HG02798 (cell line): Measurements from ENCODE around the gene LMAN1L.
A peak's percentile ranks its signal among the peaks of the same experiment; 100 is the strongest.

ENCODE experiments used
- ATAC-seq: cut with Tn5 transposase; IDR thresholded peaks from one replicate; pipeline ENCODE4 v1.9.1; 2021; ENCODE audit warnings: mild to moderate bottlenecking; ENCODE audit not compliant: unreplicated experiment, poor library complexity

The LMAN1L gene

DNA sequence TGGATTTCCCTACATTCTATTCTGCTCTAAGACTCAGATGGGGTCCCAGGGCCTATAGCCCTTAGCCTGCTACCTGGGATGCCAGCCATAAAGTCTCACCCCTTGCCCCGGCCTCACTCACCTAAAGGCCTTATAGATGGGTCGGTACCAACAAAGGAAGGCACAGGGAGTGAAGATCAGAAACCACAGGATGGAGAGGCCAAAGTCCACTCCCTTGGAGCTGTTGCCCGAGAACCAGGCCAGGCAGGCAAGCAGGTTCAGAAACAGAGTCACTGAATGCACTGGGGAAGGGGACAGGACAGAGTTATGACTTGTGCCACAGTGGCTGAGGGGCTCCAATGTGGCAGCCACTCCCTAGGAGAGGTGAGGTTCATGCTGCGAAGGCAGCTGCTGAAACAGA is 37.8 kb downstream of the LMAN1L start:
- no peak for ATAC-seq

DNA sequence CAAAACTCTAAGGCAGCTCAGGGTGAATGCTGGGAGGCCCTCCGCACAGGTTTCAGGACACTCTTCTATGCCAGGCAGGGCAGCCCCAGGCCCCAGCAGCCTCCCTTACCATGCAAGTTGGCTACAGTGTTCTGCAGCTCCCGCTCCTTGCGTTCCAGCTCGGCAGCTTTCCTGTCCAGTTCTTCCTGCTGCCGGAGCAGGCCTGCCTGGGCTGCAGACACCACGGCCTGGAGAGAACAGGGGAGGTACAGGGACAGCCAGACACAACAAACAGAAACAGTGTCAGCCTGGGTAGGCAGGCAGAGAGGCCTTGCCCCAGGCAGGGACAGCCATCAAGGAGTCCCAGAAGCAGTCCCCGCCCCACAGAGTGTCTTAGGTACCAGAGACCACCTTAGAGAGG is 39.3 kb downstream of the LMAN1L start:
- no peak for ATAC-seq

DNA sequence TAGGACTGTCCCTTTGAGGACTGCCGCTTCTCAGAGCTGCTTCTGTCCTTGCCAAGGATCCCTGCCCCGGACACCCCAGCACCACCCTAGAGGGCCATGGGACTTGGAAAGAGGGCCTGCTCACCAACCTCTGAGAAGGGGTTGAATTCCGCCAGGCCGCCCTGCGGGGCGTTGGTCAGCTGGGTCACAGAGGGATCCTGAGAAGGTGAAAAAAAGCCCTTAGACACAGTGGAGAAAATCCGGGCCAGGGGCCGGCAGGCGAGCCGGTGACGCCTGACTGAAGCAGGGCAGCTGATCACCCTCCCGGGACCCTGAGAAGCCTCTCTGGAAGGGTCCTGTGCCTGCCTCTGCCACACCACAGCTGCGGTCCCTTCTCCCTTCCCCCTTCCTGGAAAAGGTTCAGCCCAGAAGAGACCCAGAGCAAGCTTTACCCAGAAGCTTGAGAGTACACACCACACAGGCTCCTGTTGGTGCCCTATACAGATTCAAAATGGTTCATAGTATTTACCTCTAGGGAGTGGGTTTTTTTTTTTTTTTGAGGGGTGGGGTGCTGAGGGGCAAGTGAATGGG is 41.9 kb downstream of the LMAN1L start:
- no peak for ATAC-seq

DNA sequence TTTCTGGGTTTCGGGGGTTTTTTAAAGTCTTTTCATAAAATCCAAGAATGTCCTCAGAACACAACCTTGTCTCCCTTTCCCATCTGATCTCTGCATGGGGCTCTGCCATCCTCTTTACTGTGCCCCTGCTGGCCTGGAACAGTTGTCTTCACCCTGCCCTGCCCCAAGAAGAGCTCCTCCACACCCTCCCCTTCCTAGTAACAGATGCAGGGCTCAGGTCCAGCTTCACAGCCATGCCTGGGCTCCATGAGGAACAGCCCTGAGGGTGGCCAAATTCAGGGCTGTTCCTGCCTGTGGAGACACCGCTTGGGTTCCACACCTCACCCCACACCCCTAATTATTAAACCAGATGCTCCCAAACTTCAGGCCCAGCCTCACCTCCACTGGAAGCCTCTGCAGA is 43.2 kb downstream of the LMAN1L start:
- ATAC-seq = no peak

DNA sequence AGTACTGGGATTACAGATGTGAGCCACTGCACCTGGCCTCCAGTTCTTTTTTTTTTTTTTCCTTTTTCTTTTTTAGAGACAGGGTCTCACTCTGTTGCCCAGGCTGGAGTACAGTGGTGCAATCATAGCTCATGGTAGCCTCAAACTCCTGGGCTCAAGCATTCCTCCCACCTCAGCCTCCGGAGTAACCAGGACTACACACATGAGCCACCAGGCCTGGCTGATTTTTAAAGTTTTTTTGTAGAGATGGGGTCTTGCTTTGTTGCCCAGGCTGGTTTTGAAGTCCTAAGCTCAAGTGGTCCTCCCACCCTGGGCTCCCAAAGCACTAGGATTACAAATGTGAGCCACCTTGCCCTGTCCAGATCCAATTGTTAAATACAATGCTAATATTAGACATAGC is 43.9 kb downstream of the LMAN1L start:
- no peak for ATAC-seq

DNA sequence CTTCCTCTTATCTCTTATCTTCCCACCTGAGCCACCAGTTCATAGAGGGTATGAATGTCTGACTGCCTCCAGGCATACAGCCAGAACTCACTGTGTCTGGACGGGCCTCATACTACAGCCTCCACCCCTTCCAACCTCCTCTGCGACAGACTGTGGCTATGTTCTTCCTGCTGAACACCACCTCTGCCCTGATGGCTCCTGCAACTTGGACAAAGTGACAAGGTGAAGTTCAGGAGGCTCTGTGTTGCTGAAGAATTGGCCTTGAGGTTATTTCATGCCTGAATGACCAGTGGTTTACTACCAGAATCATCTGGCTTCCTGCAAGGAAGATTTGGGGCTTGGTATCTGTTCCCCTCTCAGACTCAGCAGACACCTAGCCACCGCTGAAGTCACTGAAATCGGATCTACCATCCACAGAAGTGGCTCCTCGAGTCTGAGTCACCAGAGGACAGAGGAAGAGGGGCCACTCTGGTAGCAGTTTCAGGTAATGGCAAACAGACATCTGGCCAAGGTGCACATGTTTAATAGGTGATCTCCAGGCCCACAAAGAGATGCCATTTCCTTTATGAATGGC is 44.5 kb downstream of the LMAN1L start:
- peak; percentile 50 for ATAC-seq

DNA sequence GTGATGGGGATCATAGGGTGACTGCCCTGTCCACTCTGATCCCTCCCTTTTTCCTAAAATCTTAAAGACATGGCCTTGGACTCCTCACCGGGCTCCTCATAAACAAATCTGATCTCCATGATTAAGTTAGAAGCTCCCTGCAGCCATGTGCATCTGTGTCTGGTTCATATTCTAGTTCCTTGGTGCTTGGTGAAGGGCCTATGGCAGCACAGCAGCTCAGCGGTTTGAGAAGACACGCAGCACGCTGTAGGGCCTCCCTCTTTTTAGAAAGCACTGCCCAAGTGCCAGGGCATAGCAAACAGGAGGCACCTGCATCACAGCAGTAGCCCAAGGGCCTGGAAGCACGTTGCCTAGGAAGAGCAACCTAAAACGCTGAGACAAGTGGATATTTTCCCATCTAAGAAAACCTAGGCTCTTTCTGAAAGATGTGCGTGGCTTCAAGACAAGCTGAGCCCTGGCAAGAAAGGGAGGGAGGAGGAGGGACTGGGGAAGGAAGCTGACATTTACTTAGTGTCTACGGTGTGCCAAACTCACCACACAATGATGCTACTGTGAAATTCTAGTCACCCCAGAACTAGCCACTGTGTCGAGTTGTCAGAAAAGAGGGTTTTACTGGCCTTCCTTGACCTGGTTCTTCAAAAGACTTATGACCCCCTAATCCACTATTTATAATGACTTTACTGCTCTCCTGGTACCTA is 45.2 kb downstream of the LMAN1L start:
- ATAC-seq = peak; percentile 41

DNA sequence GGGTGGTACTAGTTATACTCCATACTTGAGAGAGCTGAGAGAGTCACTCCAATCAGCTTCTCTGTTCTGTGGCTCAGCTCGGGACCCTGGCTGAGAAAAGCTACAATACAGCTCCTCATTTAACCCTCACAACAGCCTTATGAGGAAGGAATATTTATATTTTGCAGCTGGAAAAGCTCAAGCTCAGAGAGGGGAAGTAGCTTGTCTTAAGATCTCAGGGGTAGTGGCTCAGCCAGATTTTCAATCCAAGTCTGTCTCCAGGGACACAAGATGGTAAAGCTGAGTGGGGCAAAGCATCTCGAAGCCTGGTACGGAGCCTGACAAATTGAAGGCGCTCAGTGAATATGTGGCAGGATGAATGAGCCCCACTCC is 45.7 kb downstream of the LMAN1L start:
- no peak for ATAC-seq

DNA sequence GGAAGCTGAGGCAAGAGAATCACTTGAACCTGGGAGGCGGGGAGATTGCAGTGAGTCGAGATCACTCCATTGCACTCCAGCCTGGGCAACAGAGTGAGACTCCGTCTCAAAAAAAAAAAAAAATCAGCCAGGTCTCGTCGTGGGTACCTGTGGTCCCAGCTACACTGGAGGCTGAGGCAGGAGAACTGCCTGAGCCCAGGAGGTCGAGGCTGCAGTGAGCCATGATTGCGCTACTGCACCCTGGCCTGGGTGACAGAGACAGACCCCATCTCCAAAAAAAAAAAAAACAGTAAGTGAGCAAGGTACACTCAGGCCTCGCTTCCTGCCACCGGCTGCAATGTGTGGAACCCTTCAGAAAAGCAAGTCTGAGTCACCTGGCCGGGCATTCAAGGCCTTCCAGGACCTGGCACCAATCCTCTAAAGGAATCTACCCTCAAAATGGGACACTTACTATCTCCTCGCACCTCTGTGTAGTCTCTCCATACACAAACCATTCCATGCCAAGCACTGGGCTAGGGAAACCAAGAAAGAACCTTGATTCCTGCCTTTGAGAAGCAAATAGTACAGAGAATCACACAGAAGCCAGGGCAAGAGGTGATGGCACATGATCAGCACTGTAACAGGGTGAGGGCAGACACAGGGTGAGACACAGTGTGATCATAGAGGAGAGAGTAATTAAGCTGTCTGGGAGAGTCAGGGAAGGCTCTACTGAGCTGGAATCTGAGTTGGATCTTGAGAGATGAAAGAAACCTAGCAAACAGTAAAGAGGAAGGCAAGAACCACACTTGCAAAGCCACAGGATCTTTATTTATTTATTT is 50.8 kb downstream of the LMAN1L start:
- ATAC-seq = no peak

DNA sequence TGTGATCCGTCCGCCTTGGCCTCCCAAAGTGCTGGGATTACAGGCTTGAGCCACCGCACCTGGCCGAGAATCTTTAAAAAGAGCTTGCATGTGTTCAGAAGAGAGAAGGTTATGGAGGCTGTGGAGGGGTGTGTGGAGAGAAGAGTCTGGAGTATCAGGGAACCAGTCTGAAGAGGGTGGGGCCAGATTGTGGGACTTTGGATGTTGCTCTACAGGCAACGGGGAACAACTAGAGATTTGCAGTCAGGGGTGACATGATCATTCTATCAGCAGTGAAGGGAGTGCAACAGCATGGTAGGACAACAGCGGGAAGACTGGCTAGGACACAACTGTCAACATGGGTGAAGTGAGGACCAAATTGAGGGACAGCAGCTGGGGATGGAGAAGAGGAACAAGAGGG is 51.7 kb downstream of the LMAN1L start:
- no peak for ATAC-seq

DNA sequence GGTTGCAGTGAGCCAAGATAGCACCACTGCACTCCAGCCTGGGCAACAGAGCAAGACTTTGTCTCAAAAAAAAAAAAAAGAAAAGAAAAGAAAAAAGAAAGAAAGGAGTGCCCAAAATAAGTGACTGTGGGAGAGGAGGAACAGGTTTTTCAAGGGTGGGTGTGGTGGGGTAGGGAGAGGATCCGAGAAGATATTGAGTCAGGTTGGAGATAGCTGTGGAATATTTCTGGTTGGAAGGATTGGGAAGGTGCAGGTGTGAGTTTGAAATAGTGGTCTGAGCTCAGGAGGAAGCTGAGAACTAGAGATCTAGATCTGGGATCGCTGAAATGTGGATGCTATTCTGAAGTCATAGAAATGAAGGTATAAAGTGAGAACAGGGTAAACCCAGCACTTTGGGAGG is 52.7 kb downstream of the LMAN1L start:
- no peak for ATAC-seq

DNA sequence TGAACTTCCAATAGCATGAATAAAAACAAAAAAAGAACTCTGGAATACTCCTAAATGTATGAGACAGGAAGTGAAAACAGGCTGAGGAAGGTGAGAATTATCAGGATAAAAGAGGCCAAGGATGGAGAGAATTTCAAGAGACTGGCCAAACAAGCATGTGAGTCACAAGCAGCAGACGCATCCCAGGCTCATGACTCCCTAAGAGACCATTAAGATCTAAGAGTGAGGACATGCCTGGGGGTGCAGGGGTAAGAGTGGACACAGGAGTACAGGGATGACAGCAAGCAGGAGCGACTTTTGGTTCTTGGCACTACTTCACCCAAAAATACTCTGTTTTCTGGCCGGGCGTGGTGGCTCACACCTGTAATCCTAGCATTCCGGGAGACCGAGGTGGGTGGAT is 53.5 kb downstream of the LMAN1L start:
- ATAC-seq = no peak

DNA sequence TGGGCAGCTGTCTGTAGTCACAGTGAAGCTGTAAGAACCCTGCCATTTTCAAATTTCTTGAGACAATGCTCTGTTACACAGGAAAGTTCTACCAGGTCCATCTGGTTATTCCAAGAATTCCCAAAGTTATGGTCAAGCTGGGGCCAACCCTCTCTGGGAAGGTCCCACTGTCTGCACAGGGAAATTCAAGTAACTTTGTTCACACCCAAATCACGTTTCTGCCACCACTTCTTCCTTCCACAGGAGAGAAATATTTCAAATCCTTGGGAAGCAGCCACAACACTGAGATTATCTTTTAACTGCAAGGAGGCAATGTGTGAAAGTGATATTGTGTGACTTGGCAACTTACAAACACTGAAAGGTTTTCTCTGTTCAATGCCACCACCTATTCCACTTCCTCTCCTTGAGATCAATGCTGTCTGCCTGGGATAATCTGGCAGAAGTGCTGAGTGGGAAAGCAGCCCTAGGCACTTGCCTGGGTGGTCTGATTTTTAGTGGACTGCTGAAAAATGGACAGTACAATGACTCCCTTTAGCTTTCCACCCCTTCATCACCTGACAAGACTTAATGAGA is 54.9 kb downstream of the LMAN1L start:
- ATAC-seq = no peak

DNA sequence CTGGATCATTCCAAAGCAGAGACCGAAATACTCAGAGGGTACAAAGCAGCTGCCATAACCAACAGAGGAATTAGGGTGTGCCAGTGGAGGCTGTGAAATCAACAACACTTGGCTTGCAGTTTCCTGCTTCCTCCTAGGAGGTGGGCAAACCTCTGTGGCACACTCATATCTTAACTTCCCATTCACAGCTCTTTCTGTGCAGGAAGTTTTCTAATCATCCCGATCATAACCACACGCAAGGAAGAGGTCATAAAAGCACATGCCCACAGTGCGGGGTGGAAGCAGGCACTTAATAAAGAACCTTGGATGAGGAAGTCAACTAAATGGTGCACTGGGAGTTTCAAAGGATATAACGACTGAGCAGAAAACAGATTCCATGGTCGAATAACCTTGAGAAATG is 55.4 kb downstream of the LMAN1L start:
- ATAC-seq = no peak

DNA sequence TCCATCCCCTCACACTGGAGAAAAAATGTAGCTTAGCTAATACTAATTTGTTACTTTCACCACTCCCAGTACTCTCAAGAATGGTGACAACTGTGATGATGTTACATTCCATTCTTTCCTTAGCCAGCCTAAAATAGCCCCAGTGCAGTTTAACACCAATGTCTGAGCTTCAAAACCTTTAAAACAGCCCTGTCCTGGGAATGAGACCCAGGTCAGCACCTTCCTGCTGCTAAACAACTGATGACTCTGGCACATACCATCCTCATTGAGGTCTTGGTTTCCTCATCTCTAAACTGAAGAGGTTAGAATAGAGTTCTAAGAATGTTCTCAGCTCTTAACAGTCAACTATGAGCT is 56.7 kb downstream of the LMAN1L start:
- no peak for ATAC-seq

DNA sequence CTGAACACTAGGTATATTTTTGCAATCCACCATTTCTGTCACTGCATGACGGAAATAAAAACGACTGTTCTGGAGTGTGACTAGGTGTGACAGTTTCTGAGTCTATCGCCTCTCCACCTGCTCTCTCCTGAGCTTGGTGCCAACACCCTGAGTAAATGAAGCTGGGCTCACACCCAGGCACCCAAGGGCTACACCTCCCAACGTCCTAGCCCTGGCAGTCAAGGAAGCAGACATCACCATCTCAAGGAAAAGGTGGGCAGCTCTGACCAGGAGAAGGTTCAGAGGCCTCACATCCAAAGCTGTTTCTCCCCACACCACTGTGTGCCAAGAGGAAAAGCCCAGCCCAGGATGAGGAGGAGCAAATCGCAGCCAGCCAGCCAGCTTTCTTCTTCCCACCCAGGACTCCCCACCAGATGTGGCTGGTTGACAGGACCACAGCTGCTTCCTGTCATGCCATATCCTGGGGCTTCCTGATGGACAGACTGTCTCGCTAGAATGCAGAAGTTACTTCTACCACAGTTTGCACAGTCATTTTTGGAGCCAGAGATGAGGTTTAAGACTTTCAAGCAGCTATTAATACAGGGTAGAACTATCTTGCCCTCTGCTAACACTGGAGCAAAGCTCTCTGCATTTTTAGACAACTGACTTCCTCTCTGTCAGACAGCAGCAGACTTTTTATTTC is 57.2 kb downstream of the LMAN1L start:
- peak; percentile 35 for ATAC-seq

DNA sequence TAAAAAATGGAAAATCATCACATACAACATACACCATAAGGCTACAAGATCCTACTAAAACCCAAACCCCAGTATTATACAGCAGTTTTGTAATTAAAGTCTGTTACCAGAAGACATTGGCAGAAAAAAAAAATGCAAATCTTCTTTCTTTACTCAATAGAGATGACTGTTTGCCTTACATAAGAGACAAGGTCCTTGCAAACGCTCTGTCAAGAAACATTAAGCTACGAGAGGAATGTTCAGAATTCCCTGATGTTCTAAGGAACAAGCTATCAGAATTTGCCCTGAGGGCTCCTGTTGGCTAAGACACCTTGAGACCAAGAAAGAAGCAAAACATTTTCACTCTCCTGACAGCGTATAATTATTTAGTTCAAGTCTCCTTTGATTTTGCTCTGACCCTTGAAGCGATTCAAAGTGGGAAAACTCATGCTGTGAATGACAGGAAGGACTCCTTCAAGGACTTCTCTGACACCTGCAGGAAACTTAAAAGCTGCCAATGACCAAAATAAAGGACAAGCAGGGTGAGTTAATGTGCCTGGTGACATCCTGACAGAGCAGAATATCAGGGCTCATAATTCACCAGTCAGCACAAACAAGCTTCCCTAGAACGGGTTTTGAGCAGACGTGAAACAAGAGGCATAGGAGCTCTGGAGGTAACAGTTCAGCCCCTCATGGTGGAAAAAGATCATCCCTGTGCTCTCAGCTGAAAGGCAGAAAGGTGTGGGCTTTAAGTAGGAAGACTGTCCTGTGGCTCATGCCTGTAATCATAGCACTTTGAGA is 58.0 kb downstream of the LMAN1L start:
- ATAC-seq = no peak

DNA sequence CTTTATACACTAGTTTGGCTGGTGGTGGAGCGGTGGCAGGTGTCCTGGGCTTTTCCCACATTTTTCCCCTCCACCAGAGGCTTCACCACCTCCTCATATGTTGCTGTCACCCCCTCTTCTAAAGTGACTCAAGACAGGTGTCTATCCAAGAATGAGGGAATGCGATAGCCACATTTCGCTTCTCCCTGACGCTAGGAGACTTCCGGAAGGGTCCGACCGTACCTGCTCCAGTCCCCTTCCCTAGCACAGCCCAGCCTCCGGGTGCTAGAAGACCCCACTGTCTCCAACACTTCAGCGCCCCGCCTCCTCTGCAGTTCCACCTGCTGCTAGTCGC is 60.0 kb downstream of the LMAN1L start:
- ATAC-seq = no peak

DNA sequence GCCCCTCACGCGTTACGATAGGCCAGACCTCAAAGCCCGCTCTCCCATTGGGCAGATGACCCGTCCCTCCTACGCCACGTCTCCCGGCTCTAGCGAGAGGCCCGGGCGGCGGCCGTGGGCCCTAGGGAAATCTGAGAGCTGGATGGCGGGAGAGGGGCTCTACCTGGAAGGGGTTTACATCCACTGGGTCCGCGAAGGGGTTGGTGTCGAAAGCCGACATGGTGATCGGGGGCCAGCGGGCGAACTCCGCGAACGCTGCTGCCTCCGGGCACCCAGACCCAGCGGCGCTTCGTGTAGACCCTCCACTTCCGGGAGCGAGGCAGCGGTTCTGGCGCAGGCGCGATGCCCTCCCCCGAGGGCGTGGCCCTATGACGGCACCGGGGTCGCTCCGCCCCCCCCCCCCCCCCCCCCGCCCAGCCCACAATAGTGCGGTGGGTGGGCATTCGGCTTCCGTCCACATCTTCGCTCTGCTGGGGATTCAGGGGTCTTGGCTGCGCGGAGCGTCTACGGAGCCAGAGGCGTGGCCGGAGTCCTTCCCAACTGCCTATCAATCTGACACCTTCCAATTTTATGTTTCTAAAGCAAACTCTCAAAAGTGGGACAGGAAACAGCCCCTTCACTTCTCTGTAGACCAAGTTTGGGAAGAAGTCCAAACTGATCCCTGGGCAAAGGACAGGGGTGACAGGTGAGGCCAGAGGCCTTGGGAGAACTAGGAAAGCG is 60.6 kb downstream of the LMAN1L start, which contains the start of gene SCAMP2:
SCAMP2 (minus strand) TSS at position 330 of the 720 bp plus-strand sequence; CDS start at position 220, 110 bp downstream.
- peak; percentile 87 for ATAC-seq
